Epithelial cell of proximal tubule (primary cell): ENCODE data around the gene ABHD13. TPM values are rescaled to one million over a fixed set of nuclear protein-coding genes. Genes with fewer than 3 reads are reported as not detected.

Experiments
- DNase-seq: peaks from one replicate; pipeline ENCODE4 v3.0.0-alpha.2; 2011; ENCODE audit warnings: low read depth
- H3K4me3 ChIP-seq: 2 replicates; pipeline ENCODE4 v1.5.1; 2011; ENCODE audit warnings: low read depth, mild to moderate bottlenecking, low read length
- CTCF ChIP-seq: conservative IDR thresholded peaks from 2 replicates; pipeline ENCODE4 v1.5.1; 2012; ENCODE audit warnings: low read depth, mild to moderate bottlenecking, low read length
- total RNA-seq: library from RNA; depleted of rRNA; stranded (reverse); fragments of >200 nt; gene quantifications from 2 replicates; pipeline ENCODE4 v1.2.3, GENCODE V29; 2015

ABHD13 gene
- total RNA-seq, 1 donor from 2014 or later, result 4.8 TPM

- DNase-seq, result no peak
- H3K4me3 ChIP-seq, result no peak overlapping the region
- TF ChIP-seq CTCF, result no peak
These were observed 5.7 kb downstream of the ABHD13 start for GRCh38 chr13:108223687-108224503.

- H3K4me3 ChIP-seq, result no peak overlapping the region
- no peak for TF ChIP-seq CTCF
- DNase-seq, result no peak
These were observed 7.2 kb downstream of the ABHD13 start for GRCh38 chr13:108225440-108225839.

- H3K4me3 ChIP-seq, result no peak overlapping the region
- TF ChIP-seq CTCF, result no peak
- DNase-seq, result no peak
These were observed 8.0 kb downstream of the ABHD13 start for GRCh38 chr13:108226184-108226583.

GRCh38 chr13:108227651-108228272, 9.6 kb downstream of the ABHD13 start:
- H3K4me3 ChIP-seq, result no peak overlapping the region
- peak; percentile 76 for TF ChIP-seq CTCF
- DNase-seq, result no peak

- no peak for TF ChIP-seq CTCF
- no peak overlapping the region for H3K4me3 ChIP-seq
- no peak for DNase-seq
These were observed 12.2 kb downstream of the ABHD13 start for GRCh38 chr13:108230377-108230776.

GRCh38 chr13:108249150-108249549, 31.0 kb downstream of the ABHD13 start:
- no peak for TF ChIP-seq CTCF
- H3K4me3 ChIP-seq, result no peak overlapping the region
- no peak for DNase-seq
